Mammary epithelial cell (primary cell): ENCODE measurements around the gene MAPKAPK2.

Experiments
- CTCF ChIP-seq, 2 donors: IDR thresholded peaks in 1 of 2; conservative IDR thresholded peaks in 1 of 2; 2 replicates each; pipeline ENCODE4 v1.5.1; 2011 to 2012; ENCODE audit warnings: inconsistent platforms in 2 of 2, low read length in 2 of 2, mild to moderate bottlenecking in 2 of 2, control low read depth in 1 of 2, low read depth in 1 of 2; ENCODE audit not compliant: insufficient read depth in 1 of 2; ENCODE audit errors: extremely low read depth in 1 of 2
- EZH2 ChIP-seq: IDR thresholded peaks from 2 replicates; pipeline ENCODE4 v1.6.1; 2012; ENCODE audit warnings: low read length, inconsistent platforms, borderline replicate concordance

- TF ChIP-seq CTCF (conservative IDR thresholded peaks at IDR 0.05 in 1 of 2, IDR thresholded peaks at IDR 0.05 in 1 of 2; ENCODE audit: extremely low read depth in 1 of 2, insufficient read depth in 1 of 2, low read depth in 1 of 2, low read length in 2 of 2) (no peak), EZH2 (no peak)
Observed at GRCh38 chr1:206741142-206741701, 56.5 kb downstream of the MAPKAPK2 start.
